GM19023 (cell line): ENCODE measurements around the gene INPP5A.

Experiments used
- ATAC-seq: cut with Tn5 transposase; IDR thresholded peaks from one replicate; pipeline ENCODE4 v1.9.1; 2021; ENCODE audit warnings: mild to moderate bottlenecking, moderate library complexity; ENCODE audit not compliant: unreplicated experiment

INPP5A gene

GRCh38 chr10:132624847-132625471, 87.4 kb downstream of the INPP5A start:
- no peak for ATAC-seq

GRCh38 chr10:132626019-132626760, 88.6 kb downstream of the INPP5A start:
- no peak for ATAC-seq

GRCh38 chr10:132626761-132627665, 89.4 kb downstream of the INPP5A start:
- ATAC-seq = no peak

- no peak for ATAC-seq
Measured at GRCh38 chr10:132627666-132628531, 90.3 kb downstream of the INPP5A start.

GRCh38 chr10:132628966-132629900, 91.6 kb downstream of the INPP5A start:
- ATAC-seq = no peak

- no peak for ATAC-seq
Measured at GRCh38 chr10:132630156-132630555, 92.6 kb downstream of the INPP5A start.

GRCh38 chr10:132630666-132631337, 93.2 kb downstream of the INPP5A start:
- ATAC-seq = no peak

- no peak for ATAC-seq
Measured at GRCh38 chr10:132631338-132631735, 93.8 kb downstream of the INPP5A start.

GRCh38 chr10:132632091-132632561, 94.5 kb downstream of the INPP5A start:
- no peak for ATAC-seq

- no peak for ATAC-seq
Measured at GRCh38 chr10:132632851-132633684, 95.5 kb downstream of the INPP5A start.

GRCh38 chr10:132634241-132634946, 96.8 kb downstream of the INPP5A start:
- ATAC-seq = no peak

GRCh38 chr10:132634947-132635271, 97.3 kb downstream of the INPP5A start:
- ATAC-seq = no peak

GRCh38 chr10:132636358-132636757, 98.8 kb downstream of the INPP5A start:
- ATAC-seq = no peak

GRCh38 chr10:132637477-132638129, 100.0 kb downstream of the INPP5A start:
- no peak for ATAC-seq

GRCh38 chr10:132638130-132638515, 100.5 kb downstream of the INPP5A start:
- ATAC-seq = no peak

- no peak for ATAC-seq
Measured at GRCh38 chr10:132639470-132639869, 101.9 kb downstream of the INPP5A start.
